ENCODE results near the gene STK32C.
"Not testable (repeated sequence)": the region's sequence is repeated elsewhere in the genome, so short reads cannot be mapped to it uniquely, and the experiment has no call there.

The STK32C gene

DNA sequence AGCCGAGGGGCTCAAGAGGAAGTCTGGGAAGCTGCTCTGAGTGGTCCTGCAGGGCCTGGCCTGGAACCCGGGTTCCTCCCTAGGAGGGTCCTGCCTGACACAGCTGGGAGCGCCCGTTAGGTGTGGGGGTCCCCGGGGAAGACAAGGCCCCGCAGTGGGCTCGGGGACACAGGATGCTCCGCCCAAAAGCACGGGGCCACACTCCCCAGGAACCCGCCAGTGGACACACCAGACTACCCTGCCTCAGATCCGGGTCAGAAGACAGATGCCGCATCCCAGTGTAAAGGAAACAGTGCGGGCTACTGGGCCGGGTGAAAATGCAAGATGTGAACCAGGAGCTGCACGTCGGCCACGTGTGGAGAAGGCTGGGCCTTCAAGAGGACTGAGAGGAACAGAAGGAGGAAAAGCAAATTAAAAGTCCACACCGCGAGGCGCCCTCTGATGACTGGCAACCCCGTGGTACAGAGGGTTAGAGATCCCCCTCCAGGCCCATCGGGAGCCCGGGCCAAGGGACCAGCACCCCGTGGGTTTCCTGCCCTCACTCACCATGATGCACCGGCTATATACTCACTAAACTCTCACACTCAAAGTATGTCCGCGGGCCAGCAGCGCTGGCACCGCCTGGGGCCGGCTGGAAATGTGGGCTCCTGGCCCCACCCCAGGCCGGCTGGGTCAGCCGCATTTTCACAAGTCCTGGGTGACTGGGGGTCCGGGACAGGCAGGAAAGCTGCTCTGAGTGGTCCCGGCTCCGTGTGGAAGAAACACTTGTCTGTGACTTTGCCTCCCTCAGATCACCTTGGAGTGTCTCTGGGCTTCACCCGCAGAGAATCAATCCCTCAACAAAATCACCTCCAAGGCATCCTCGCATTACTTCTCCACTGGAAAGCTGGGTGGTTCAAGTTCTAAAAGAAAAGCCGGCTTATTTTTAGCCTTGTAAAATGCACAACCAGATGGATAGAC lies 6.1 kb downstream of the STK32C start:
- no peak for DNase-seq (ENCODE audit: low spot score)

GRCh38 chr10:132300582-132300981 lies 7.2 kb downstream of the STK32C start:
- DNase-seq (ENCODE audit: low spot score) = no peak

- no peak for DNase-seq (ENCODE audit: low spot score)
These were observed 8.1 kb downstream of the STK32C start for GRCh38 chr10:132299371-132300336.

DNA sequence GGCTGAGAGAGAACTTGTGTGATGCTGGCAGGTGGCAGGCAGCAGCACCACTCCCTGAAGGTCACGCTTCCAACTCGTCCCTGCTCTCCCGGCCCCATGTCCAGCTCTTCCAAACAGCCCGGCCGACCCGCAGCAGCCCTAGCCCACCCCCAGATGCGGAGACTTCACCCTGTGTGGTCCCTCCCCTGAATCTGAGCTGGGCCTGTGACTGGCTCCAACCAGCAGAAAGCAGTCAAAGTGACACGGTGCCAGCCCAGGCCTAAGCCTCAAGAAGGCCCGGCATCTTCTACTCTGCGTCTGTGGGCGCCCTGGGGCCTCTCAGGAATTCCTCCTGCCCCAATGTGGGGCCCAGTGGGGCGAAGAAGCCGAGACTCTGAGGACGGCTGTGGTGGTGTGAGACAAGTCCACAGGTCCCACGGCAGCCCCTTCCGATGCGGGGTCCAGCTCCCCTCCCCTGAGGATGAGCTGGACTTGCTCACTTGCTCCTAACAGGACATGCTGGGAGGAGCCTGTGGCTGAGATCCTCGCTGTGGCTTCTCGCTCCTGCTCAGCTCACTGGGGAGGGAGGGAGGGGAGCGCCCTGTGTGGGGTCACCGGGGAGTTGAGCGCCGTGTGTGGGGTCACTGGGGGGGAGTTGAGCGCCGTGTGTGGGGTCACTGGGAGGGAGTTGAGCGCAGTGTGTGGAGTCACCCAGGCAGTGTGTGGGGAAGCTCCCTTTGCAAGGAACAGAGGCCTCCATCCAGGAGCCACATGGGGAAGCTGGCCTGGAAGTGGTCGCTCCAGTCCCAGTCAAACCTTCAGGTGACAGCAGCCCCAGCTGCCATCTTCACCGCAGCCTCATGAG lies 9.5 kb downstream of the STK32C start:
- no peak for DNase-seq (ENCODE audit: low spot score)

- peak; percentile 28 for DNase-seq (ENCODE audit: low spot score)
These were observed 10.2 kb downstream of the STK32C start for GRCh38 chr10:132297526-132297925.

GRCh38 chr10:132296666-132297443 lies 10.9 kb downstream of the STK32C start:
- DNase-seq (ENCODE audit: low spot score) = no peak

- DNase-seq (ENCODE audit: low spot score) = not testable (repeated sequence)
These were observed 12.3 kb downstream of the STK32C start for GRCh38 chr10:132295481-132295880.

- no peak for DNase-seq (ENCODE audit: low spot score)
These were observed 13.0 kb downstream of the STK32C start for GRCh38 chr10:132294561-132295318.

DNA sequence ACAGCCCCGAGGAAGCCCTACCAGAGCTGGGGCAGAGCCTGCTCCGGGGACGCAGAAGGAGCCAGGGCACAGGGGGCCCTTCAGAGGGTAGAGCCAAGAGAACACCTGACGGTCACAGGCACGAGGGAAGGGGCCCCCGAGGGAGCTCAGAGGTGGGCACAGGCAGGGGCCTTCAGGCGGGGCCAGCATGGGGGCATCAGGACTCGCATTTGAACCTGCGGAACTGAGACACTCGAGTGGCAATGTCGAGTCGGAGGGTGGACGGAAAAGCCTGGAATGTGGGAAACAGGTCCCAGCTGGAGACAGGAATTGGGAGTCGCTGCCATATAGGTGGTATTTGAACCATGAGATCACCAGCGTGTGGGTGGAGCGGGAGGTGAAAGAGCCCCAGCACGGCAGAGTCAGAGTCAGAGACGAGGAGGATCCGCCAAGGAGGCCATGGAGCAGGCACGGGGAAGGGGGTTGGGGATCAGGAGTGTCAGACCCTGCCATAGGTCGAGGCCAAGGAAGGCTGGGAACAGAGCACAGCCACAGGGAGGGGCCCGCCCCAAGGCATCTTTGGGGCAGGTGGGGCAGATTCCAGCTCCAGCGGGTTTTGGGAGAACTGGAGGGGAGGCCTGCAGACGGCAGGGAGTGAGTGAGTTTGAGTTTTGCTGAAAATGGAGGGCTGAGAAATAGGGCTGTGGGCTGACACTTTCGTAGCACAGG lies 13.8 kb downstream of the STK32C start:
- no peak for DNase-seq (ENCODE audit: low spot score)

GRCh38 chr10:132293201-132293812 lies 14.4 kb downstream of the STK32C start:
- no peak for DNase-seq (ENCODE audit: low spot score)

- no peak for DNase-seq (ENCODE audit: low spot score)
These were observed 15.2 kb downstream of the STK32C start for GRCh38 chr10:132292287-132293200.

- no peak for DNase-seq (ENCODE audit: low spot score)
These were observed 15.9 kb downstream of the STK32C start for GRCh38 chr10:132291826-132292225.

DNA sequence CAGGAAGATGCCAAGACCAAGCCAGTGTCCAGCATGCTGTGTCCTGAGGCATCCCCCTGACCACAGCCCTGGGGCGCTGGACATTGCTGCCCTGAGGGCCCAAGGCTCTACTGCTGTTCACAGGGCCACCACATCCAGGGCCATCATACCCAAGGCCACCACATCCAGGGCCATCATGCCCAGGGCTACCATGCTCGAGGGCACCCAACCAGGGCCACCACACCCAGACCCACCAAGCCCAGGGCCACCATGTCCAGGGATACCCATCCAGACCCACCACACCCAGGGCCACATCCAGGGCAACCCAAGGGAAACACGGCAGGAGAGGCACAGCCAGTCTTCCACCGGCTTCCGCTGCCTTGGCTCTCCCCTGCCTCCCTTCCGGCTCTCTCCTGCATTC lies 17.1 kb downstream of the STK32C start:
- DNase-seq (ENCODE audit: low spot score) = no peak

- no peak for DNase-seq (ENCODE audit: low spot score)
These were observed 18.3 kb downstream of the STK32C start for GRCh38 chr10:132289439-132289838.

DNA sequence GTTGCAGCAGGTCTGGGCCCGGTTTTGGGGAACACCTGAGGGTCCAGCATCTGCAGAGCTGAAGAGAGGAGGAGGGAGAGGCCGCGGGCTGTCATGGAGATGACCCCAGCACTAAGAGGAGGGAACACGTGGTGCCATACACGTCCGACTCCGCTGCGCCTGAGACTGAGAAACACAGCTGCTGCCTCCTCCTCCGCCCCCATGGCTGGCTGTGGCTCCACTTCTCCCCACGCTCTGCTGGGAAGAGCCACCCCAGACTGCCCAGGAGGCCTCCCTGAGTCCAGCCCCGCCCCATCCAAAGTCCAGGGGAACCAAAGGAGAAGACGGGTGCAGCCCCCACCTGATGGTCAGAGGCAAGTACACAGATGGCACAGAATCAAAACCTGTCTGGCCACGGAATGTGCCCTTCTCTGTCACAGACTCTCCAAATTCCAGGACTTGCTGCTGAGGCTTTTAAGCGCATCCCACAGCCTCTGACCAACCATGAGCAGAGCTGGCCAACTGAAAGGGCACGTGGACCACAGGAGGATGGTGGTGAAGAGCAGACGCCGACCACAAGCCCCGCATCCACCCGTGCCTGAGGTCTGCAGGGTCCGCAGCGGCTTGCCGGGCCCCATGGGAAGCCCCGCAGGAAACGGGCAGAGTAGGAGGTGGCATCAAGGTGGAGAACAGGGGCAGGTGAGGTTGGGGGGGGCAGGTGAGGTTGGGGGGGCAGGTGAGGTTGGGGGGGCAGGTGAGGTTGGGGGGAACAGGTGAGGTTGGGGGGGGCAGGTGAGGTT lies 24.0 kb downstream of the STK32C start:
- no peak for DNase-seq (ENCODE audit: low spot score)

GRCh38 chr10:132282667-132283603 lies 24.8 kb downstream of the STK32C start:
- DNase-seq (ENCODE audit: low spot score) = no peak
